Measurements from ENCODE around the gene FARP1. TPM values are rescaled to one million over a fixed set of nuclear protein-coding genes. Genes with fewer than 3 reads are reported as not detected.

The FARP1 gene
- total and polyA plus RNA-seq, 8 donors, result 11.6 to 319 (median 70.3) TPM

GRCh38 chr13:98434060-98434459, 291.2 kb downstream of the FARP1 start:
- H3K9me3 ChIP-seq, result no peaks in the 10 kb centered on the region
- intact Hi-C loops (cut with DNase I; ENCODE audit: low total_unique reads), result no loop called here
- no peak overlapping the region for H3K4me3 ChIP-seq
- no peaks in the 10 kb centered on the region for H3K27me3 ChIP-seq
- H3K36me3 ChIP-seq, result peaks cover 0 to 53% (median 46%) of the 10 kb centered on the region in 4 donors
- 88 to 92% (median 90%) methylated on average over 6 of the region's 6 CpGs for WGBS, 5 donors
- no peak overlapping the region for H3K27ac ChIP-seq
- peaks cover 0 to 17% (median 3%) of the 10 kb centered on the region in 4 donors for H3K4me1 ChIP-seq
- DNase-seq, result no peak
- no peak for TF ChIP-seq CTCF (IDR thresholded peaks at IDR 0.05)
- TF ChIP-seq POLR2A (IDR thresholded peaks at IDR 0.05), result no peak
- TF ChIP-seq POLR2AphosphoS5 (IDR thresholded peaks at IDR 0.05), result no peak
- TF ChIP-seq EP300 (IDR thresholded peaks at IDR 0.05), result no peak

- H3K4me1 ChIP-seq, result peaks cover 0 to 6% (median 0%) of the 10 kb centered on the region in 4 donors
- no peak overlapping the region for H3K27ac ChIP-seq
- H3K36me3 ChIP-seq, result peaks cover 6 to 66% (median 58%) of the 10 kb centered on the region in 4 donors
- no peaks in the 10 kb centered on the region for H3K27me3 ChIP-seq
- no peak overlapping the region for H3K4me3 ChIP-seq
- TF ChIP-seq POLR2A (IDR thresholded peaks at IDR 0.05) (no peak), POLR2AphosphoS5 (IDR thresholded peaks at IDR 0.05) (no peak), EP300 (IDR thresholded peaks at IDR 0.05) (no peak), CTCF (IDR thresholded peaks at IDR 0.05) (no peak)
- intact Hi-C loops (cut with DNase I; ENCODE audit: low total_unique reads), result no loop called here
- 81 to 88% (median 84%) methylated on average over 11 of the region's 11 CpGs for WGBS, 5 donors
- no peaks in the 10 kb centered on the region for H3K9me3 ChIP-seq
- no peak for DNase-seq
These were observed 292.5 kb downstream of the FARP1 start for GRCh38 chr13:98435376-98435775.

GRCh38 chr13:98436233-98436910, 293.5 kb downstream of the FARP1 start:
- H3K36me3 ChIP-seq, result peaks cover 9 to 76% (median 68%) of the 10 kb centered on the region in 4 donors
- DNase-seq, result no peak
- no peaks in the 10 kb centered on the region for H3K9me3 ChIP-seq
- H3K27ac ChIP-seq, result no peak overlapping the region
- no peak for TF ChIP-seq POLR2AphosphoS5 (IDR thresholded peaks at IDR 0.05)
- no peak for TF ChIP-seq CTCF (IDR thresholded peaks at IDR 0.05)
- no peak for TF ChIP-seq EP300 (IDR thresholded peaks at IDR 0.05)
- TF ChIP-seq POLR2A (IDR thresholded peaks at IDR 0.05), result no peak
- no peak overlapping the region for H3K4me3 ChIP-seq
- no peaks in the 10 kb centered on the region for H3K4me1 ChIP-seq
- intact Hi-C loops (cut with DNase I; ENCODE audit: low total_unique reads), result no loop called here
- WGBS, 5 donors, result 77 to 91% (median 82%) methylated on average over 12 of the region's 12 CpGs
- no peaks in the 10 kb centered on the region for H3K27me3 ChIP-seq

- no peak for TF ChIP-seq POLR2AphosphoS5 (IDR thresholded peaks at IDR 0.05)
- TF ChIP-seq POLR2A (IDR thresholded peaks at IDR 0.05), result no peak
- no peak for TF ChIP-seq EP300 (IDR thresholded peaks at IDR 0.05)
- no peak for TF ChIP-seq CTCF (IDR thresholded peaks at IDR 0.05)
- Histone ChIP-seq H3K27me3 (no peaks in the 10 kb centered on the region), H3K27ac (no peak overlapping the region), H3K4me3 (no peak overlapping the region), H3K4me1 (no peaks in the 10 kb centered on the region), H3K9me3 (no peaks in the 10 kb centered on the region), H3K36me3 (peaks cover 9 to 81% (median 78%) of the 10 kb centered on the region in 4 donors)
- intact Hi-C loops (cut with DNase I; ENCODE audit: low total_unique reads), result no loop called here
- 91 to 94% (median 92%) methylated on average over 19 to 27 of the region's 27 CpGs for whole genome bisulfite sequencing, 5 donors
- DNase-seq, result no peak
These were observed 295.6 kb downstream of the FARP1 start for GRCh38 chr13:98438246-98439125.
